HG02938 (cell line): ENCODE data around the gene XPO4.
"Not testable (repeated sequence)": the region's sequence is repeated elsewhere in the genome, so short reads cannot be mapped to it uniquely, and the experiment has no call there.

Experiments
- ATAC-seq: cut with Tn5 transposase; IDR thresholded peaks from one replicate; pipeline ENCODE4 v1.9.1; 2021; ENCODE audit warnings: mild to moderate bottlenecking, moderate library complexity; ENCODE audit not compliant: unreplicated experiment

The XPO4 gene

DNA sequence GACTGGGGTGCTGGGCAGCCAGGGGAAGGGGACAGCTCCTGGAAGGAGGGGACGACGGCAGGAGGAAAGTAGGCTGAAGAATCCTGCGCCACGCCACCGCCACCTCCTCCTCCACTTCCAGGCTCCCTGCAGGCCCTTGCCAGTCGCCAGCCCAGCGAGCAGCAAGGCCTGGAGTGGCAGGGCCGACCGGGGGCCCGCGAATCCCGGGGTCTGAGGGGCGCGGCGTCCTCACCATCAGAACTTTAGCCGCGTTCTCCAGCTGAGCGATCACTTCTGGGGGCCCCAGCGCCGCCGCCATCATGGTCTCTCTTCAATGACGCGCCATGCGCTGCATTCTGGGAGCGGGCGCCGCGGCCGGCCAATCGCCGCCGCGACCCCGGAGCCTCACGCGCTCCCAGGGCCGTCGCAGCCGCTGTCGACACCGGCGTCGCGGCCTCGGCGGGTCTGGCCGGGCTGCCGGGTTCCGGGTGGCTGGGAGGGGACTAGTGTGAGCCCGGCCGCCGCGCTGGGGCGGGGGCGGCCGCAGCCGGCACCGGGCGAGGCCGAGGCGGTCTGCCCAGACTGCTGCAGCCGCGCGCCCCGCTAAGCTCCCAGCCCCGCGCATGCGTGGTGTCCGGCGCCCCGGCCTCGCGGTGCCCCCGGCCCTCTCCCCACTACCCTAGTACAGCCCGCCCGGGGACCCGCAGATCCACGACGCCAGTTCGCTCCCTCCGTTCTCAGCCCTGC, at the start of gene XPO4:
TSS of gene XPO4 (minus strand) at position 309 of the 726 bp plus-strand sequence. CDS start at position 301, 8 bp downstream.
- peak; percentile 87 for ATAC-seq

DNA sequence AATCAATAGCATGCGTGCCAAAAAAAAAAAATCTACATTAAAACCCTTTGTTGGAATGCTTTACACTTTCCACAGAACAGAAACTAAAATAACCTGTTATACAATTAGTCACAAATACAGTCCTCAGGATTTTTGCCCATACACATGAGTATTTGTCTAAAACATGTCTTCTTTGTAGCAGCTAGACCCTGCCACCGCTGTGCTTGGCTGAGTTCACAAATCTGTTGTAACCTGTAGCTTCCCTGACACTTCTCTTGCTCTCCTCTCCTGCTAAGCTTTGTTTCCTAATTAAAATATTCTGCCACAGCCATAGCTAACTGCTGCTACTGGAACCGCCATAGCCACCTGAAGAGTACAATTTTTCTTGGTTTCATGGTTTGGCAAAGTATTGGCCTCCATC, 45.5 kb upstream of the XPO4 start:
- not testable (repeated sequence) for ATAC-seq

DNA sequence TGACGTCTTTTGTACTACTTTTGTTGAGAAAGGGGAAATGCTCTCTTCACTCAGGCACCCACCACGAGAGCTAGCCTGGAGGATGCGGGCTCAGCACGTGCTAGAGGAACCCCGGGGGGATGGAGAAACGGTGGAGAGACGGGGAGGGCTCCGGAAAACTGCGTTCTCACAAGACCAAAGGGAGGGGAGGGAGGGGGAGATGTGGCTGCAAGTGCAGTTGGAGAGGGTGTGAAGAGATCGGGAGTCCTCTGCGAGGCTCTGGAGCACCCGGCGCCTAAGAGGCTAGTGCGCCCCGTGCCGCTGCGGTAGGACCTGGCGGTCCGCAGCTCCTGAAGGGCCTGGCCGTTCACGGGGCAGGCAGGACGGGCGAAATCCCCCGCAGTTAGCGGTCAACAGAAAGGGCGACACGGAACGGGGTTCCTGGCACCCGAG, 43.4 kb upstream of the XPO4 start:
- no peak for ATAC-seq

DNA sequence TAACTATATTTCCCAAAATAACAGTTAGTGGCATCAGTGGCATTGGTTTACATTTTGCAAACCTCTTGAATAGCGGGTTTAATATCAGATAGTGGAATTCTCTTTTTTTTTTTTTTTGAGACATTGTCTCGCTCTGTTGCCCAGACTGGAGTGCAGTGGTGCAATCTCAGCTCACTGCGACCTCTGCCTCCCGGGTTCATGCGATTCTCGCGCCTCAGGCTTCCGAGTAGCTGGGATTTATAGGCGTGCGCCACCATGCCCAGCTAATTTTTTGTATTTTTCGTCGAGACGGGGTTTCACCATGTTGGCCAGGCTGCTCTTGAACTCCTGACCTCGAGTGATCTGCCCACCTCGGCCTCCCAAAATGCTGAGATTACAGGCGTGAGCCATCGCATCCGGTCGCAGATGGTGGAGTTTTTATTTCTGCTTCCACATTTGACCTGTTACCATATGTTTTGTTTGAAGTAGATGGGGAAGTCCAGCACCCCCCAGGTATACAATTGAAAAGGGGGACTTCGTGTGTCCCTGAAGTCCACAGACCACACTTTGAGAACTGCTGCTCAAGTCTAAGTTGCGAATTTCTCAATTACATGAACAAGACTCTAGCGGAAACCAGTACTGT, 40.5 kb upstream of the XPO4 start:
- no peak for ATAC-seq

DNA sequence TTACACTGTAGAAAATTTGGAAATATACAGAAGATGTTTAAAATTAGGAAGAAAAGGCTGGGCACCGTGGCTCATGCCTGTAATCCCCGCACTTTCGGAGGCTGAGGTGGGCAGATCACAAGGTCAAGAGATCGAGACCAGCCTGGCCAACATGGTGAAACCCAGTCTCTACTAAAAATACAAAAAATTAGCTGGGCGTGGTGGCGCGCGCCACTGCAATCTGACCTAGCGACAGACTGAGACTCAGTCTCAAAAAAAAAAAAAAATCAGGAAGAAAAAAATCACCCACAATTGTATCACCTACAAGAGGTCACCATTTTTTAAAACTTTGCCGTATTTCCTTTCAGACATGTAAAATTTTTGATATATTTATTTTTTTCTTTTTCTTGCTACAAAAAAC, 38.0 kb upstream of the XPO4 start:
- ATAC-seq = not testable (repeated sequence)

DNA sequence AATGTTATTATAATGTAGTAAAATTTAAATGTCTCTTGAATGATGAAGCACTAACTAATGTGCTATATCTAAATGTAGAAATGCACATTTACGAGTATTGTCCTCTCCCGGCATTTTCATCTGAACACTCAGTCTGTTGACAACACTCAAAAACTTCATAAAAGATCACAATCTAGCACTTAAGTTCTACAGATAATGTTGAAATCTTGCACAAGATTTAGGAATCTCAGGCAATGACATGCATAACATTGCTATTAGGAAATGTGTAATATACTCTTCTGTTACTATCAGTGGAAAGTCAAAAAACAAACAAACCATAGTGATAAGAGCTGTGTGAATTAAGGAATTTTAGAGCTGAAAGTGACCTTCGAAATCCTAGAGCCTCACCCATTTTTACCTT, 37.5 kb upstream of the XPO4 start:
- no peak for ATAC-seq

DNA sequence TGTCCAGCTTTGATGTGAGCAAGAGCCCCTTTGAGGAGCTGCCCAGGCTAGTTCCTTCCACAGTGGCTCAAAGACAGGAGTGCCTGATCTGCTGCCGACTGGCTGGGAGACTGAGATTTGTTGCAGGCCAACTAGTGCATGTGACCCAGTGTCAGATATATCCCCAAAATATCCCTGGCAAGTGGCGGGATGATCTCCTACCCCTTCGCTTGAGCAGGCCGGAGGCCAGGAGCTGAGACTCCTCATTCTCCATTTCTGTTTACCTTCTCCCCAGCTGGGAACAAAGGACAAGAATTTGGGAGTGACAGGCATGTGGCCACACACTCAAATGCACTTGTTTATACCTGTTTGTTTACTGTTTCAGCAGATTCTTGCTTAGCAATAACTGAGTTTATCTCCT, 37.1 kb upstream of the XPO4 start:
- no peak for ATAC-seq

DNA sequence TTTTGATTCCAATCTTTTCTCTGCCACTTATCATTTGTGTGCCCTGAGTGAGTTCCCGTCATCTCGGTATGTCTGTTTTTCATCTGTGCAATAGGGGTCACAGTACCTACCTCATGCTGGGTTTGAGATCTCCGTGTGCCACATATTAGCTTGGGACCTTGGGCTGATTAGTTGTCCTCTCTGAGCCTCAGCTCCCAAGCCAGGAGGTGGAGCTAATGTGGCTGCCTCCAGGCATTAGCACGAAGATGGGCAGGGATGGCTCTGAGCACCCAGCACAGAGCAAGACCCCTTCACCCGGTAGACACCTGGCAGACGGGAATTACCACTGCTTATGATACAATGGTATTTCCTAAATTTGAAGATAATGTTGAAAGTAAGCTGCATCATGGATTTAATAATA, 35.8 kb upstream of the XPO4 start:
- ATAC-seq = no peak

DNA sequence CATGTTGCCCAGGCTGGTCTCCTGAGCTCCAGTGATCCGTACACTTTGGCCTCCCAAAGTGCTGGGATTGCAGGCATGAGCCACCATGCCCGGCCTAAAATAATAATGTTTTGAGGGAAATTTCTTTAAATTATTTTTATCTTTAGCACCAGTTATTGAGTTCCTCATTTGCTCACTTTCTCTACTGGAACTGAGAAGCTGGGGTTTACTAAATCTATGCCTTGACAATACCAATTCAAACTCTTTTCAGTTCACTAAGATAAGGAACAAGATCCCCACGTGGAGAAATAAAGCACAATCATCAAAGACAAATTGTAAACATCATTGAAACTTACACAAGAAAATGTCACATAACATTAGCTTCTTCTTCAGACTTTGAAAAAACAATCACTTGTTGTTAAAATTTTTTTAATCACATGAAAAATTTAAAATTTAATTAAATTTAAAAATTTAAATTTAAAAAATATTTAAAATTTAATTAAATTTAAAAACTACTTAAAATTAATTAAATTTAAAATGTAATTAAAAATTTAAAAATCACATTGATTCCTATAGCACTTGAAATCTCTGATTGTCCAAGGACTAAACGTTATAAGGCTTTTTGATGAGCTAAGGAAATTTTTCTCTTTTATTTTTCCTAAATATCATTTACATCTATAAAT, 25.2 kb upstream of the XPO4 start:
- no peak for ATAC-seq

DNA sequence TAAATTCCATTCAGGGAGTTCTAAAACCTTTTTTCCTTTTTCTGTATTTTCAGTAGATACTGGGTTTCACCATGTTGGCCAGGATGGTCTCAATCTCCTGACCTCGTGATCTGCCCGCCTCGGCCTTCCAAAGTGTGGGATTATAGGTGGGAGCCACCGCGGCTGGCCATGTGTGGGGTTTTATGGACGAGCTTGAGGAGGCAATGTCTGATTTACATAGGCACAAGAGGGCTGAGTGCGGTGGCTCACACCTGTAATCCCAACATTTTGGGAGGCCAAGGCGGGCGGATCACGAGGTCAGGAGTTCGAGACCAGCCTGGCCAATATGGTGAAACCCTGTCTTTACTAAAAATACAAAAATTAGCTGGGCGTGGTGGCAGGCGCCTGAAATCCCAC, 22.8 kb upstream of the XPO4 start:
- not testable (repeated sequence) for ATAC-seq

DNA sequence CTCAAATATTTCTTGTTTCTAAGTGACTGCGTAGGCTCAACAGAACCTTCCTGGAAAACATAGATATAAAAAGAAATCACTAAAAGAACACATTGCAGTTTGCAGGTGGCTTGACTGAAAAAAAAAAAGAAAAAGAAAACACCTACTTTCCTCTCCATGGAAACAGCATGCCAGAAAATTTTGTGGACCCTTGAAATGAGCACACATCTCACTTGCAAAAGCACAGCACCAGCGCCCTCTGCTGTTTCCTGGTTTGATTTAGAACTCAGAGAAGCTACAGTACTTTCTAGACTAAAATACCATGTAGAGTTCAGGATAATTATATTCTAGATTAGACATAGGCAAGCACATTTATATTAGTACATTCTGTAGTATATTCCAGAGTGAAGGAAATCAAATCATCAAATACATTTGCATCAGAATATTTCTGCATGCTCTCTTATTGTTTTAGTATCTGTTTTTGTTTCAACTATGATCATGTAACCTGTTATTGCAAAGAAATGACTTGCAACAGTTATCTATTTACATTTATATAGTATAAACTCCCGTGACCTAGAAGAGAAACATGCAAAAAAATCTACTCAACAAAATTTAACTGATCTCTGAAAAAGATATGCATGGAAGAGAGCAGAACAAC, 22.3 kb upstream of the XPO4 start:
- no peak for ATAC-seq

DNA sequence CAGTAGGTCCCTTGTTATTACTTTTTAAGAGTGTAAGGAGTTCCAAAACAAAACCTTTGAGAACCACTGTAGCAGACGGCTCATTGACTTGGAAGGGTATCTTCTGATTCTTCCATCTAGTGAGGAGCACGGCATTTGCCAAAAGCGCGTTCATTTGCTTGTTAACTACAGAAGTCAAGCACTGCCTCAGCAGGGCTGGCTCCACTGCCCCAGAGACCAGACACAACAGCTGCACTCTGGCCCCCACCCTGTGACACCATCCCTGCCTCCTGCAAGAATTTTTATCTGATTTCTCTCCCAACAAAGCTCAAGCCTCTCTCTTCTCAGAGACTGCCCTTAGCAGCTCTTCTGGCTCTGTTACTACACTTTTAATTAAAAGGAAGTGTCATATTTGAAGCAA, 20.7 kb upstream of the XPO4 start:
- ATAC-seq = no peak

DNA sequence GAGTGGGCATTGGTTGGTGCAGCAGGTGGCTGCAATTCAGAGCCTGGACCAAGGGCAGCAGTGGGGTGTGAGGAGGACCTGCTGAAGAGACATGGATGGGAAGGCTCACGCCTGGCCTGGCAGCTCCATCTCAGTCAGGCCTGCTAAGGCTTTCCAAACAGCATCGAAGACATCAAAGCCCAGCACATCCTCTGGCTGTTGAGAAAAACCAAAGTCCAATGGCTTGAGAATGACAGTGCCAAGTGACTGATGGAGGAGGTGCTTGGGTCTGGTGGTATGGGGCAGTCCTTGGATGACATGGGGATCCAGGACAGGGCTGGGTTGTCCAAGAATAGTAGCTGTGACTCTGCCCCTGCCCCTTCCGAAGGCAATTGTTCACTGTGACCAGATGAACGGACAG, 19.0 kb upstream of the XPO4 start:
- ATAC-seq = no peak

DNA sequence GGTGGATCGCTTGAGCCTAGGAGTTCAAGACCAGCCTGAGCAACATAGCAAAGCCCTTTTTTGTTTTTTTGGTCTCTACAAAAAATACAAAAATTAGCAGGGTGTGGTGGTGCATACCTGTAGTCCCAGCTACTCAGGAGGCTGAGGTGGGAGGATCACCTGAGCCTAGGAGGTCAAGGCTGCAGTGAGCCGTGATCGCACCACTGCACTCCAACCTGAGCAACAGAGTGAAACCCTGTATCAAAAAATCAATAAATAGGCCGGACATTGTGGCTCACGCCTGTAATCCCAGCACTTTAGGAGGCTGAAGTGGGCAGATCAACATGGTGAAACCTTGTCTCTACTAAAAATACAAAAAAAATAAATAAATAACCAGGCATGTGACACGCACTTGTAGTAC, 13.1 kb upstream of the XPO4 start:
- ATAC-seq = not testable (repeated sequence)

DNA sequence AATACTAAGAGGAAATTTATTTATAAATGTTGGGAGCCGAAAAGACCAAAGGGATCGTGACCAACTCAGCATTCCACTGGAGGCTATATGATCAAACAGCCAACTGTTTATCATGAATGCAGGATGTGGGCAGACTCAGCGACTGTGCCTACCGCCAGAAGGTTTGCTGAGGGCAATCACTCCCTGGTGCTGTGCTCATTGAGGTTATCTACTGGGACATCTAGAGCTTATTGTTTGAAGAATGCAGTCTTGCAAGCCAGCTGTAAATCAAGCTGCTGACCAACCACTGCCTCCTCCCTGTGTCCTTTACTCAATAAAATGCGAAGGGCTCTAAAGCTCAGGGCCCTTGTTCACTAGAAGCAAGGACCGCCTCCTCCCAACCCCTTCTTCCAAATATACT, 8.5 kb upstream of the XPO4 start:
- ATAC-seq = no peak

DNA sequence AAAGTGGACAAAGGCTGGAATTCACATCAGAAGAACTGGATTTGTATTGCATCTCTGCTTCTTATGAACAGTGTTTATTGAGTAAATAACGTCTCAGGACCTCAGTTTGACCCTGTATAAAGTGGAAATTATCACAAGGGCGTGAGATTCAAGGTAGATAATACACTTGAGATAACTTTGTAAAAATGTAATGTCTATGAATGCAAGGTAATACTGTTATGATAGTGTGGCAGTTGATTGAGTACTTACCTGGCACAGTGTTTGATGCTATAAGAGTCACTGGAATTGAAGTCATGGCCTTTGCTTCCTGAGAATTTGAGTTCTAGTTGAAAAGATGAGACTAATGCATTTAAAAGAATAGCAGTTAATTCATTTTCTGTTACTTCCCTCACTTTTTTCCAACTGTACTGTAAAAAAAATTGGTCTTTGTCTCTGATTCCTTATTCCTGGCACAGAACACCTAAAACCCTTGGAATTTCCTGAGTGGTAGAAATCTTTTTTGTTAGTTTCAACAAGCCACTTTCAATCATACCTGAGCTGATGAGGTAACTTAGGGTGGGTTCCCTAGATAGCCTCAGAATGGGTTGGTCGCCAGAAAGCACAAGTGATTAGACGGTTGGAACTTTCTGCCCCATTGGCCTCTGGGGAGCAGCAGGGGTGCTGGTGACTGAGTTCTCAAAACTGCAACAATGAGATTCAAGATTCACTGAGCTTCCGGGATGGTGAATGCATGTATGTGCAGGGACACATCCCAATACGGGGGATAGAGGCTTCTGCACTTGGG, 6.4 kb upstream of the XPO4 start:
- ATAC-seq = no peak

DNA sequence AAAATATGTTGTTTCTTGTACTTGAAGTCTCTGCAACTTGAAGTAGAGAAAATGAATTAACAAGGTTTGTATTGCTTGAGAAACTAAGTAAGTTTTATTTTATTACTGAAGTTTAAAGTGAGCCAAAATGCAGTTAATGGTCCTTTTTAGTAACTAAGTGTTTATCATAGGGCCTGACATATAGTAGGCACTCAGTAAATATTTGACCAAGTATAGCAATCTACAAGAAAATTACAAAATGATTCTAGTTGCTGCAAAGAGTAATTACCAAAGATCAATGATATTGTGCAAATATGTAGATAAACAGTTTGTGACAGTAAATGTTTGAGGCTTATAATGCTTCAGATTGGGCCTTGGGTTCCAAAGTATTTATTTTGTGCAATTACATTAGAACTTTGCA, 2.4 kb upstream of the XPO4 start:
- ATAC-seq = no peak

DNA sequence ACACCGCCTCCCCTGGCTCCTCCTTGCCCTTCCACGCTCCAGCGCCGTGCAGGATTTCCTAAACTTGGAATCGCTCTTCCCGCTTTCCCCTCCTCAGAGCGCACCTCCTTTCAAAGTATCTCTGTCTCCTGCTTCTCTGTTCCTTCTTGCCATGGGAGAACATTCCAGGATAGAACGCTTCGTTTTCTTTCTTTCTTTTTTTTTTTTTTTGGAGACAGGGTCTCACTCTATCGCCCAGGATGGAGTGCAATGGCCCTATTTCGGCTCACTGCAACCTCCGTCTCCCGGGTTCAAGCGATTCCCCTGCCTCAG, 574 bp upstream of the XPO4 start:
- ATAC-seq = no peak

DNA sequence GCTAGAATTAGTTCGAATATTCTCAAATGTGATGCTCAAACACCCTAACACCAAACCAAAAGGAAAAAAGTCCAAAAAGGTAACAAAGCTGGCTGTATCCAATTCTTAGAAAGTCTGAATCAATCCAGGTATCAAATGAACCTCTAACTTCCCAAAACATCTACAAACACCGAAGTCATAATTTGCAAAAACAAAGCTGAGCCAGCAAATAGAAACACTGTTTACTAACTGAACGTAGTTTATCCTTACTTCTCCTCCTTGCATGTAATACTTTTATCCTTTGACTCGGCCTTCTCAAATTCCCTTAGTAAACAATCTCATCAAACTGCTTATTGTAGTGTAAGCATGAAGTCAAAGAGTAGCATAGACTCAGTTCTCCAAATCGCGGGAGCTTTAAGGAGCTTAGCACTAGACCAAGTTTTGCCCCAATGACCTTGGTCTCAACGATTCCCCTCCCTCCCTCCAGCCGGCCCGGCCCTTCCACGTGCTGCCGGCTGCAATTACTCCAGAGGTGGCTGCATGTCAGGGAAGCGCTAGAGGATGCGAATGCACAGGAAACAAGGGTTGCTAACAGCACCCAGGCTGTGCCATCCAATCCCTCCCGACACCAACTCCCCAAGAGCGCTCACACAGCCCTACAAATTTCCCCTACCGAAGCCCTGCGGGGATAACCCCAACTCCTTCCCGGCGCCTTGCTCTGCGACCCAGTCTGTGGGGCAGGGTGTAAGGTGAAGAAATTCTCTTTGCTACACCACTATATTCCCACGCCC, 693 bp downstream of the XPO4 start:
- ATAC-seq = peak; percentile 38

DNA sequence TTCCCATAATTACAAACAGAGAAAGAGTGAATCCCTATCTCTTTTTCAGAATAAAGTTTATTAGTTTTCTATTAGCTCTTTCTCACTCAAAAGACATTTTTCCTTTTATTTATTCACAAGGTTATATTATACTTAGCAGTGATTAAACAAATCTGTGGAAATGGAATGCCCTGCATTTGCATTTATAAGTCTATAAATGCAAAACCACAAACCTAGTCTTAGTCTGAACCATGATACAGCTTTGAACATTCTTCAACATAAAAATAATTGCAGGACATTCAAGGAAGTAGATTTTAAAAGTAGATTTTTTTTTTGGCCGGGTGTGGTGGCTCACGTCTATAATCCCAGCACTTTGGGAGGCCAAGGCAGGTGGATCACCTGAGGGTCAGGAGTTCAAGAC, 8.3 kb downstream of the XPO4 start:
- ATAC-seq = no peak
